GM12801 (cell line): ENCODE data around the gene MTHFD2.

ENCODE experiments used
- CTCF ChIP-seq: IDR thresholded peaks from one replicate; pipeline ENCODE4 v1.5.1; 2011; ENCODE audit warnings: control low read depth; ENCODE audit not compliant: insufficient read length; ENCODE audit errors: extremely low read depth

Gene MTHFD2

GRCh38 chr2:74206180-74206688, 7.8 kb downstream of the MTHFD2 start:
- TF ChIP-seq CTCF, result no peak

- TF ChIP-seq CTCF, result no peak
Measured at GRCh38 chr2:74212702-74213410, 14.4 kb downstream of the MTHFD2 start.

- no peak for TF ChIP-seq CTCF
Measured at GRCh38 chr2:74216642-74217041, 18.2 kb downstream of the MTHFD2 start.

DNA sequence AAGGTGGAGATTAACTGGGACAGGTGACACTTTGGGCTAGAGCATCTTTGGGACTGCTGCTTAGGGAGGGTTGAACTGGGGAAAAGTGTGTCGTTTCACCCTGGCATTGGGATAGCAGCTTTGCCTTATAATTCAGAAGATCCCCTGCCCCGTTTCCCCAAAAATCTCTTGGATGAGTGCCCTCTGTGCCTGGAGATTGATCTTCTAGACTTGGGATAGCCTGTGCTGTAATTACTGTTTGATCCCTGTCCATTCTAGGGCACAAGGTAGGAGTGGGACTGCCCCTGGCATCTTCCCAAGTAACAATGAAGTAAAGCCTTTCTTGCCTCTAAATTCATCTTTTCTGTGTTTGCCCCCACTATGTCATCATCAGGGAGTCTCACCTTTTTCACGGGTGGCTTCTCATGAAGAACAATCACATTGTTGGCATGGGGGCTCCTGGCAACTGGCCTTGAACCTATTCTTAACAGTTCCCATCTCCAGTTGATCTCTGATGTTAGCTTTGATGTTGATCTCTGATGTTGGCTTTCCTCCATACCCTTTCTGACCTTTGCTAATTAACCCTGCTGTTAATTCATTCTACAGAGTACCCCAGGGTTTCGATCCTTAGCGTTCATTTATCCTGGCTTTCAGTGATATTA, 21.6 kb downstream of the MTHFD2 start:
- TF ChIP-seq CTCF, result no peak

DNA sequence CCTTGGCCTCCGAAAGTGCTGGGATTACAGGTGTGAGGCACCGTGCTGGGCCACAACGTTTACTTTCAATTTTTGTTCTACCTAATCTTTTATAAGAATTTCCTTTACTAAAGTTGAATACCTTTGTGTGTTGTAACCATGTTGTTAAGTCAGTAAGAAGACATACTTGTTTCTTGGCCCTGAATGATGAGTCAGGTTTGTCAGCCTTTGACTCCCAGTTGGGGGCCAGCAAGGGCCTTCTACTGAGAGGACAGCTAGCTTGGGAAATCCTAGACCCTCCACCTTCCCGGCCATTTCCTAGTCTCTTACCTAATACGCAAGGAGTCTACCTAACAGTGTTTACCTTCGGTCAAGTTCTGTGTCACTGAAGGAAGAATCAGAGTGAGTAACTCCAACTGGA, 22.7 kb downstream of the MTHFD2 start:
- no peak for TF ChIP-seq CTCF

GRCh38 chr2:74221604-74222299, 23.3 kb downstream of the MTHFD2 start:
- TF ChIP-seq CTCF, result no peak

GRCh38 chr2:74222300-74222650, 23.9 kb downstream of the MTHFD2 start:
- TF ChIP-seq CTCF, result no peak
